CD4-positive, alpha-beta T cell treated with Interleukin-15 for 4 hours (primary cell): Measurements from ENCODE around the gene FBXO3.

ENCODE experiments used
- DNase-seq: peaks from one replicate; pipeline ENCODE4 v3.0.0-alpha.2; 2020; ENCODE audit warnings: low spot score

The FBXO3 gene

GRCh38 chr11:33701302-33702230 is 72.8 kb downstream of the FBXO3 start:
- DNase-seq: no peak

GRCh38 chr11:33700502-33701271 is 73.6 kb downstream of the FBXO3 start, which contains the start of gene C11orf91:
C11orf91 (minus strand) TSS chr11:33700826; CDS start chr11:33700740, 86 bp downstream.
- peak; percentile 92 for DNase-seq

GRCh38 chr11:33700063-33700501 is 74.2 kb downstream of the FBXO3 start:
- DNase-seq: no peak

GRCh38 chr11:33699515-33700062 is 74.7 kb downstream of the FBXO3 start:
- no peak for DNase-seq

GRCh38 chr11:33698921-33699320 is 75.4 kb downstream of the FBXO3 start:
- DNase-seq: no peak

- DNase-seq: no peak
Observed at GRCh38 chr11:33697997-33698396, 76.3 kb downstream of the FBXO3 start.

GRCh38 chr11:33696931-33697638 is 77.2 kb downstream of the FBXO3 start:
- DNase-seq: no peak

GRCh38 chr11:33696411-33696810 is 77.9 kb downstream of the FBXO3 start:
- no peak for DNase-seq

- no peak for DNase-seq
Observed at GRCh38 chr11:33695051-33695566, 79.2 kb downstream of the FBXO3 start.

GRCh38 chr11:33694346-33695050 is 79.8 kb downstream of the FBXO3 start:
- DNase-seq: no peak

- no peak for DNase-seq
Observed at GRCh38 chr11:33692541-33692940, 81.8 kb downstream of the FBXO3 start.

- DNase-seq: no peak
Observed at GRCh38 chr11:33692013-33692504, 82.3 kb downstream of the FBXO3 start.

- DNase-seq: no peak
Observed at GRCh38 chr11:33691066-33691864, 83.1 kb downstream of the FBXO3 start.
